ENCODE data around the gene SLC35A4. TPM values are rescaled to one million over a fixed set of nuclear protein-coding genes. Genes with fewer than 3 reads are reported as not detected.

SLC35A4 gene
- total RNA-seq, 1 donor from 2014 or later = 13.2 TPM

DNA sequence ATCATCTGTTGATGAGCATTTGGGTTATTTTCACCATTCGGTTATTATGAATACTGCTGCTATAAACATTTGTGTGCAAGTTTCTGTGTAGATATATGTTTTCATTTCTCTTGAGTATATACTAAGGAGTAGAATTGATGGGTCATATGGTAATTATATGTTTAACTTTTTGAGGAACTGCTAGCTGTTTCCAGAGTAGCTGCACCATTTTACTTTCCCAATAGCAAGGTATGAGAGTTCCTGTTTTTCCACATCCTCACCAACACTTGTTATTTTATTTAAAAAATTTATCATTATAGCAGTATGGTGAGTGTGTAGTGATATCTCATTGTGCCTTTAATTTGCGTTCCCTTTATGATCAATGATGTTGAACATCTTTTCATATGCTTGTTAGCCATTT, 39.1 kb downstream of the SLC35A4 start:
- DNase-seq (ENCODE audit: low read depth) (no peak), FAIRE-seq (no peak)
- no peak for TF ChIP-seq CTCF (IDR thresholded peaks at IDR 0.05; ENCODE audit: insufficient read depth, low read length, severe bottlenecking)
- no peaks in the 10 kb centered on the region for H3K27me3 ChIP-seq (ENCODE audit: control insufficient read depth, insufficient read depth, low read length)
- H3K4me3 ChIP-seq (ENCODE audit: low read depth, low read length) = no peak overlapping the region
- no peaks in the 10 kb centered on the region for H3K36me3 ChIP-seq (ENCODE audit: control insufficient read depth, insufficient read depth, low read length)

DNA sequence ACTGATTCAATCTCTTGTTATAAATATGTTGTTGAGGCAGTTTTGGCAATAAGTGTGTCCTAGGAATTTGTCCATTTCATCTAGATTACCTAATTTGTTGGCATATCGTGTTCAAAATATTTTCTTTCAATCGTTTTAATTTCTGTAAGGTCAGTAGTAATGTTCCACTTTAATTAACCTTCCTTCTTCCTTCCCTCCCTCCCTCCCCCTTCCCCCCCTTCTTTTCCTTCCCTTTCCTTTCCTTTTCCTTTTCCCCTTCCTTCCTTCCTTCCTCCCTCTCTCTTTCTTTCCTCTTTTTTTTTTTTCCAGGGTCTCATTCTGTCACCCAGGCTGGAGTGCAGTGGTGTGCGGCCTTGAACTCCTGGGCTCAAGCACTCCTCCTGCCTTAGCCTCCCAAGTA, 41.3 kb downstream of the SLC35A4 start:
- H3K4me3 ChIP-seq (ENCODE audit: low read depth, low read length) = no peak overlapping the region
- TF ChIP-seq CTCF (IDR thresholded peaks at IDR 0.05; ENCODE audit: insufficient read depth, low read length, severe bottlenecking) = no peak
- no peaks in the 10 kb centered on the region for H3K27me3 ChIP-seq (ENCODE audit: control insufficient read depth, insufficient read depth, low read length)
- DNase-seq (ENCODE audit: low read depth) (no peak), FAIRE-seq (no peak)
- H3K36me3 ChIP-seq (ENCODE audit: control insufficient read depth, insufficient read depth, low read length) = no peaks in the 10 kb centered on the region

GRCh38 chr5:140607031-140607430, 42.4 kb downstream of the SLC35A4 start:
- H3K27me3 ChIP-seq (ENCODE audit: control insufficient read depth, insufficient read depth, low read length) = no peaks in the 10 kb centered on the region
- no peak overlapping the region for H3K4me3 ChIP-seq (ENCODE audit: low read depth, low read length)
- no peak for TF ChIP-seq CTCF (IDR thresholded peaks at IDR 0.05; ENCODE audit: insufficient read depth, low read length, severe bottlenecking)
- no peaks in the 10 kb centered on the region for H3K36me3 ChIP-seq (ENCODE audit: control insufficient read depth, insufficient read depth, low read length)
- DNase-seq (ENCODE audit: low read depth) (peak; percentile 83), FAIRE-seq (no peak)

- H3K4me3 ChIP-seq (ENCODE audit: low read depth, low read length) = no peak overlapping the region
- no peaks in the 10 kb centered on the region for H3K36me3 ChIP-seq (ENCODE audit: control insufficient read depth, insufficient read depth, low read length)
- FAIRE-seq (no peak), DNase-seq (ENCODE audit: low read depth) (no peak)
- no peak for TF ChIP-seq CTCF (IDR thresholded peaks at IDR 0.05; ENCODE audit: insufficient read depth, low read length, severe bottlenecking)
- no peaks in the 10 kb centered on the region for H3K27me3 ChIP-seq (ENCODE audit: control insufficient read depth, insufficient read depth, low read length)
Observed at GRCh38 chr5:140608722-140609121, 44.1 kb downstream of the SLC35A4 start.

DNA sequence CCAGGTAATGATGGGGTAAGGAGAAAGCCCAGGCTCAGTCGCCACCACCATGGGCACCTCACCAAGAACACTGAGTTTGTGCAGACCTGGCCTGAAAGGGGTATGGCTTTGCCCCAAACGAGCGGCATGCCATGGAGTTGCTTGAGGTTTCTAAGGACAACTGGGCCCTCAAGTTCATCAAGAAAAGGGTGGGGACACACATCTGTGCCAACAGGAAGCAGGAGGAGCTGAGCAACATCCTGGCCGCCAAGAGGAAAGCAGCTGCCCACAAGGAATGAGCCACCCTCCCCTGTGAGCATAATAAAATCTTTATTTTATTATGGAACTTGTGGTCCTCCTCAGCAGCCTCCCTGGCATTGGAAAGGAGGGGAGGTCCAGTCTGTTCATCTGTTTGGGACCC, 44.5 kb downstream of the SLC35A4 start:
- FAIRE-seq (no peak), DNase-seq (ENCODE audit: low read depth) (peak; percentile 63)
- no peak for TF ChIP-seq CTCF (IDR thresholded peaks at IDR 0.05; ENCODE audit: insufficient read depth, low read length, severe bottlenecking)
- Histone ChIP-seq H3K27me3 (ENCODE audit: control insufficient read depth, insufficient read depth, low read length) (no peaks in the 10 kb centered on the region), H3K36me3 (ENCODE audit: control insufficient read depth, insufficient read depth, low read length) (no peaks in the 10 kb centered on the region), H3K4me3 (ENCODE audit: low read depth, low read length) (no peak overlapping the region)

GRCh38 chr5:140611020-140611521, 46.4 kb downstream of the SLC35A4 start:
- Histone ChIP-seq H3K4me3 (ENCODE audit: low read depth, low read length) (no peak overlapping the region), H3K36me3 (ENCODE audit: control insufficient read depth, insufficient read depth, low read length) (no peaks in the 10 kb centered on the region), H3K27me3 (ENCODE audit: control insufficient read depth, insufficient read depth, low read length) (no peaks in the 10 kb centered on the region)
- no peak for TF ChIP-seq CTCF (IDR thresholded peaks at IDR 0.05; ENCODE audit: insufficient read depth, low read length, severe bottlenecking)
- FAIRE-seq = no peak
- no peak for DNase-seq (ENCODE audit: low read depth)
